Vagina (tissue), 2 donors: Measurements from ENCODE around the gene TRDN. TPM values are rescaled to one million over a fixed set of nuclear protein-coding genes. Genes with fewer than 3 reads are reported as not detected.
"Not testable (repeated sequence)": the region's sequence is repeated elsewhere in the genome, so short reads cannot be mapped to it uniquely, and the experiment has no call there.

Experiments used
- DNase-seq, 2 donors: peaks; one replicate each; pipeline ENCODE4 v3.0.0-alpha.2; 2017; ENCODE audit errors: extremely low spot score in 2 of 2
- H3K27ac ChIP-seq: fragments of 200-600 bp; sonication (generic); one replicate; pipeline ENCODE4 v1.5.1; 2019
- H3K27me3 ChIP-seq: fragments of 200-600 bp; sonication (generic); one replicate; pipeline ENCODE4 v1.5.1; 2019
- H3K36me3 ChIP-seq, 2 donors: fragments of 200-600 bp; sonication (generic); one replicate each; pipeline ENCODE4 v1.5.1; 2017 to 2019
- H3K4me1 ChIP-seq: fragments of 200-600 bp; sonication (generic); one replicate; pipeline ENCODE4 v1.5.1; 2019
- H3K4me3 ChIP-seq, 2 donors: fragments of 200-600 bp; sonication (generic); 1 replicate in 1 of 2; 2 replicates in 1 of 2; pipeline ENCODE4 v1.5.1; 2016 to 2019
- H3K9me3 ChIP-seq: fragments of 200-600 bp; sonication (generic); one replicate; pipeline ENCODE4 v1.5.1; 2019
- POLR2A ChIP-seq, 2 donors: fragments of 450-650 bp; IDR thresholded peaks; one replicate each; pipeline ENCODE4 v1.6.1; 2017; ENCODE audit warnings: antibody characterized with exemption in 2 of 2, mild to moderate bottlenecking in 2 of 2, moderate library complexity in 2 of 2
- POLR2AphosphoS5 ChIP-seq, 2 donors: sonication (generic); formaldehyde crosslinking; IDR thresholded peaks; one replicate each; pipeline ENCODE4 v1.9.0; 2017; ENCODE audit warnings: antibody characterized with exemption in 2 of 2, mild to moderate bottlenecking in 2 of 2, low read depth in 1 of 2; ENCODE audit not compliant: insufficient read depth in 1 of 2
- intact Hi-C: fragments of 100-400 bp; cut with DNase I; formaldehyde crosslinking; loops from one replicate; pipeline ENCODE4 v1.15.1; 2023
- total RNA-seq: library from RNA; depleted of rRNA; stranded (reverse); fragments of >200 nt; gene quantifications from one replicate; pipeline ENCODE4 v1.2.3, GENCODE V29; 2016
- TF ChIP-seq, protein P1 (sequence below), 3 experiments: fragments of 450-650 bp in 2 of 3; fragments of 200-600 bp in 1 of 3; sonication (generic) in 1 of 3; IDR thresholded peaks; one replicate each; pipeline ENCODE4 v1.5.1; 2017 to 2019; ENCODE audit warnings: antibody characterized with exemption in 3 of 3, mild to moderate bottlenecking in 2 of 3, moderate library complexity in 2 of 3

The TRDN gene
- total RNA-seq, 1 donor from 2014 or later: not detected

DNA sequence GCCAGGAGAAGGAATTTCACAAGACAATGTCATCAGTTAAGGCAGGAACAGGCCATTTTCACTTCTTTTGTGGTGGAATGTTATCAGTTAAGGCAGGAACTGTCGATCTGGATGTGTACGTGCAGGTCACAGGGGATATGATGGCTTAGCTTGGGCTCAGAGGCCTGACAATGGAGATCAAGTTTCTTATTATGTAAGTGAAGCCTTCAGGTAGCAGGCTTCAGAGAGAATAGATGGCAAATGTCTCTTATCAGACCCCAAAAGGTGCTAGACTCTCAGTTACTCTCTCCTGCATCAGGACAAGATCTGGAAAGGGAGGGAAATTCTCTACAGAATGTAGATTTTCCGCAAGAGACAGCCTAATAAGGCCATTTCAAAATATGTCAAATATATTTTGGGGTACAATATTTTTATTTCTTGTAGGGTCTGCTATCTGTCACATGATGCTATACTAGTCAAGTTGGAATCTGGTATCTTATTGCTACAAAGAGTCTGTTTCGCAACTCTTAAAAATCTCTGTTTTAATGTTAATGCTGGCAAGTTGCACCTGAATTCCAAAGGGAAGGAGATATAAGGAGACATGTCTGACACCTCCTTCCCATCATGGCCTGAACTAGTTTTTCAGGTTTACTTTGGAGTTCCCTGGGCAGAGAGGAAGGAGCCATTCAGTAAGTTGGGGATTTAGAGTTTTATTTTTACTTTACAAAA is 48.8 kb downstream of the TRDN start:
- no peak for DNase-seq
- Histone ChIP-seq H3K27ac (no peak overlapping the region), H3K4me1 (no peaks in the 10 kb centered on the region), H3K9me3 (no peaks in the 10 kb centered on the region), H3K27me3 (no peaks in the 10 kb centered on the region), H3K36me3 (no peaks in the 10 kb centered on the region), H3K4me3 (no peak overlapping the region)
- TF ChIP-seq POLR2A (IDR thresholded peaks at IDR 0.05): no peak
- TF ChIP-seq, protein P1, sequence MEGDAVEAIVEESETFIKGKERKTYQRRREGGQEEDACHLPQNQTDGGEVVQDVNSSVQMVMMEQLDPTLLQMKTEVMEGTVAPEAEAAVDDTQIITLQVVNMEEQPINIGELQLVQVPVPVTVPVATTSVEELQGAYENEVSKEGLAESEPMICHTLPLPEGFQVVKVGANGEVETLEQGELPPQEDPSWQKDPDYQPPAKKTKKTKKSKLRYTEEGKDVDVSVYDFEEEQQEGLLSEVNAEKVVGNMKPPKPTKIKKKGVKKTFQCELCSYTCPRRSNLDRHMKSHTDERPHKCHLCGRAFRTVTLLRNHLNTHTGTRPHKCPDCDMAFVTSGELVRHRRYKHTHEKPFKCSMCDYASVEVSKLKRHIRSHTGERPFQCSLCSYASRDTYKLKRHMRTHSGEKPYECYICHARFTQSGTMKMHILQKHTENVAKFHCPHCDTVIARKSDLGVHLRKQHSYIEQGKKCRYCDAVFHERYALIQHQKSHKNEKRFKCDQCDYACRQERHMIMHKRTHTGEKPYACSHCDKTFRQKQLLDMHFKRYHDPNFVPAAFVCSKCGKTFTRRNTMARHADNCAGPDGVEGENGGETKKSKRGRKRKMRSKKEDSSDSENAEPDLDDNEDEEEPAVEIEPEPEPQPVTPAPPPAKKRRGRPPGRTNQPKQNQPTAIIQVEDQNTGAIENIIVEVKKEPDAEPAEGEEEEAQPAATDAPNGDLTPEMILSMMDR (IDR thresholded peaks at IDR 0.05): no peak
- TF ChIP-seq POLR2AphosphoS5 (IDR thresholded peaks at IDR 0.05; ENCODE audit: insufficient read depth in 1 of 2, low read depth in 1 of 2): no peak
- intact Hi-C loops: no loop called here

DNA sequence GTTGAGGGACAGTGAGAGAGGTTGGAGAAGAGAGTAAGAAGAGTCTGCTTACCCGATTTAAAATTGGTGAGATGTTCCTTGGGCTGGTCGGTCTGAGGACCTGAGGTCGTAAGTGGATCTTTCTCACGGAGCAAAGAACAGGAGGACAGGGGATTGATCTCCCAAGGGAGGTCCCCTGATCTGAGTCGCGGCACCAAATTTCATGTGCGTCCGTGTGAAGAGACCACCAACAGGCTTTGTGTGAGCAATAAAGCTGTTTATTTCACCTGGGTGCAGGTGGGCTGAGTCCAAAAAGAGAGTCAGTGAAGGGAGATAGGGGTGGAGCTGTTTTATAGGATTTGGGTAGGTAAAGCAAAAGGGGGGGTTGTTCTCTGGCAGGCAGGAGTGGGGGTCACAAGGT is 49.3 kb downstream of the TRDN start:
- intact Hi-C loops, H3K4me3 ChIP-seq, H3K9me3 ChIP-seq, H3K27ac ChIP-seq, H3K4me1 ChIP-seq, DNase-seq, H3K27me3 ChIP-seq, H3K36me3 ChIP-seq: not testable (repeated sequence)

DNA sequence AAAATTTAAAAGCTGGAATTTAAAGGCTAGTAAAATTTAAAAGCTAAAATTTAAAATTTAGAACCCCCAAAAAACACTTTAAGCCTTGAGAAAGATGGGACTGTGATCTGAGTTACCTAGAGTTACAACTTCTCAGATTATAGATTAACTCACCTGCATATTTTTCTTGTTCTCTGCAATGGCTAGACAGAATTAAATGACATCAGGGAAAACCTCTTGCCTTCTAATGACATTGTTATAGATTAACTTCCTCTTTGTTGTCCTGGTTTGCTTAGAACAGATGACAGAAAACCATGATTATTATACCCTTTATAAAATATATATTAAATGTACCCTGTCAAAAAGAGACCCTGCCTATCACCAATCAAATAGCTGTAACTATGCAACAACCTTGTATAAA is 56.4 kb downstream of the TRDN start:
- no peaks in the 10 kb centered on the region for H3K36me3 ChIP-seq
- H3K9me3 ChIP-seq: no peaks in the 10 kb centered on the region
- no peak overlapping the region for H3K4me3 ChIP-seq
- no peaks in the 10 kb centered on the region for H3K4me1 ChIP-seq
- TF ChIP-seq POLR2AphosphoS5 (IDR thresholded peaks at IDR 0.05; ENCODE audit: insufficient read depth in 1 of 2, low read depth in 1 of 2): no peak
- TF ChIP-seq, protein P1 (IDR thresholded peaks at IDR 0.05): no peak
- no peak for TF ChIP-seq POLR2A (IDR thresholded peaks at IDR 0.05)
- intact Hi-C loops: no loop called here
- DNase-seq: no peak
- H3K27me3 ChIP-seq: no peaks in the 10 kb centered on the region
- H3K27ac ChIP-seq: no peak overlapping the region

DNA sequence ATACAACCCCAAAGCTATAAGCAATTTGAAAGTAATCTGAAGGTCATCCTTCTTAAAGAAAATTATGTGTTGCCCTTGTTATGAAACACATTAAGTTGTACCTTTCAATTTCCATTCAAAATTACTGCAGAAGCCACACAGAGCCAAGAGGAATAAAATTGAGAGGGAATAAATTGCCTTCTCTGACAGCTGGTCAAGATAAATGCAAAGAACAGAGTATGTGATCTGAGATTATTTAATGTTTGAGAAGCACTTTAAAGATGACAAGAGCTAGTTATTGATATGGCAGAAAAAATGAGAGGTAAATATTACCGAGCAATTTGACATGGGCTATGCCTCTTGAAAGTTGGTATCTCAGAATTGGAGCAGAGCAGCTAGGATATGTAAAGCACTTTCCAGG is 61.6 kb downstream of the TRDN start:
- TF ChIP-seq, protein P1 (IDR thresholded peaks at IDR 0.05): no peak
- intact Hi-C loops: no loop called here
- Histone ChIP-seq H3K36me3 (no peaks in the 10 kb centered on the region), H3K4me1 (no peaks in the 10 kb centered on the region), H3K27ac (no peak overlapping the region), H3K27me3 (no peaks in the 10 kb centered on the region), H3K9me3 (no peaks in the 10 kb centered on the region), H3K4me3 (no peak overlapping the region)
- DNase-seq: no peak

DNA sequence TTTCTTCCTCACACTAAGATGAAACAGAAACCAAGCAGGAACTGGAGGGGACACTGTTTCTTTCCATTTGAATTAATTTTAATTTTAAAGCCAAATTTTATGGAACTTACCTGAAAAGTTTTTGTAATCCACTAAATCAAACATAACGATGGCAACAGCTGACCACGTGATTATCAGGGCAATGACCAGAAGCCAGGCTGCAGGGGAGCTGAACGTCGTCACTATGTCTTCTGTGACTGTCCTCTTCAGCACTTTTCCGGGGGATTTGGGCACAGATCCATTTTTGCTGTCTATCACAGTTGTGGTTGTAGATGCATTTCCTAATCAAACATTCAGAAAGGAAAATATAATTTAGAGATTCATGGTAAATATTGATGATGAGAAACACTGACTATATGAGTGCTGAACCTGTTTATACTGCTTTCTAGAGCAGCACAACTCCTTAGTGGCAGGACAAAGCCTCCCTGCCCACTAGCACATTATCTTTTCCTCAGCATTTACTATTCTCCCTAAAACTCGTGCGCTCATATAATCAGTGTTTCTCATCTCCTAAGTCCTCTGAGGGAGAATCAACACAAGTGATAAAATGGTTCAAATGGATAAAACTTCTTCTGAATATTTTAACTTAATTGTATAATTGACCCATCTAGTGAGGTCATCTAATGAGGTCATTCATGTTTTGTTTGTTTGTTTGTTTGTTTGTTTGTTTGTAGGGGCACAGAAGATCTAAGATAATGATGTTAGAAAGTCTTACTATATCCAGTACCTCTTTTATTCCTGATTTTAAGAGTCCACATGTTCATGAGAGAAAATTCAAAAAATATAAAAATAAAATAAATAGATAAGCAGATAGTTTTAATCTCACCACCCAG is 65.7 kb downstream of the TRDN start:
- no peaks in the 10 kb centered on the region for H3K4me1 ChIP-seq
- DNase-seq: no peak
- H3K27ac ChIP-seq: no peak overlapping the region
- H3K36me3 ChIP-seq: no peaks in the 10 kb centered on the region
- no peaks in the 10 kb centered on the region for H3K9me3 ChIP-seq
- TF ChIP-seq, protein P1 (IDR thresholded peaks at IDR 0.05): no peak
- TF ChIP-seq POLR2AphosphoS5 (IDR thresholded peaks at IDR 0.05; ENCODE audit: insufficient read depth in 1 of 2, low read depth in 1 of 2): no peak
- TF ChIP-seq POLR2A (IDR thresholded peaks at IDR 0.05): no peak
- intact Hi-C loops: no loop called here
- H3K27me3 ChIP-seq: no peaks in the 10 kb centered on the region
- no peak overlapping the region for H3K4me3 ChIP-seq
